Measurements from ENCODE around the gene SMAD6.

DNA sequence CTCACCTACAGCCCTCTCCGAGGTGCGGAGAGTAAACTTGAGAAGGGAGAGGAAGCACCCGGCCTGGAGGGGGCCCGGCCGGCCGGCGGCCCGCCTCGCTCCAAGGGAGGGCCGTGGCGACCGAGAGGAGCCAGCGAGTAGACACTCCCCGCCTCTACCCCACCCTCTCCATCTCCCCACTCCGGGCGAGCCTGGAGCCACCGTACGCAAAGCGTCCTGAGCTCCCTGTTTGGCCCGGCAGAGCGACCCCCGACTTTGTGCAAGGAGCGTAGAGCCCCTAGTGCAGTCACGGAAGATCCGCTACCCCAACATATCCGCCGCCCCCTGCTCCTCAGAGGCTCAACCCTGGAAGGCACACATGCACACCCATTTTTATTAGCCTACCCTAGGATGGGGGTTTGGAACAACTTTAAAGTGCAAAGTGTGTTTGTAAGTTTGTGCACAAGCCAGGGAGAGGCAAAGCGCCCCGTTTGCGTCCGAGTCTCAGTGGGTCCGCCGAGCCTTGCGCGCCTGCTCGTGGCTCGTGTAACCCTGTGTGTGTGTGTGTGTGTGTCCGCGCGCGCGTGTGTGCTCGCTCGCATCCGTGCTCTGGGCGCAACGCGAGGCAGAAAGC, 508 bp upstream of the SMAD6 start:
- TF ChIP-seq, protein P1, sequence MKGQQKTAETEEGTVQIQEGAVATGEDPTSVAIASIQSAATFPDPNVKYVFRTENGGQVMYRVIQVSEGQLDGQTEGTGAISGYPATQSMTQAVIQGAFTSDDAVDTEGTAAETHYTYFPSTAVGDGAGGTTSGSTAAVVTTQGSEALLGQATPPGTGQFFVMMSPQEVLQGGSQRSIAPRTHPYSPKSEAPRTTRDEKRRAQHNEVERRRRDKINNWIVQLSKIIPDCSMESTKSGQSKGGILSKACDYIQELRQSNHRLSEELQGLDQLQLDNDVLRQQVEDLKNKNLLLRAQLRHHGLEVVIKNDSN (IDR thresholded peaks at IDR 0.05; ENCODE audit: borderline replicate concordance, low read depth): no peak
- TF ChIP-seq, protein P2, sequence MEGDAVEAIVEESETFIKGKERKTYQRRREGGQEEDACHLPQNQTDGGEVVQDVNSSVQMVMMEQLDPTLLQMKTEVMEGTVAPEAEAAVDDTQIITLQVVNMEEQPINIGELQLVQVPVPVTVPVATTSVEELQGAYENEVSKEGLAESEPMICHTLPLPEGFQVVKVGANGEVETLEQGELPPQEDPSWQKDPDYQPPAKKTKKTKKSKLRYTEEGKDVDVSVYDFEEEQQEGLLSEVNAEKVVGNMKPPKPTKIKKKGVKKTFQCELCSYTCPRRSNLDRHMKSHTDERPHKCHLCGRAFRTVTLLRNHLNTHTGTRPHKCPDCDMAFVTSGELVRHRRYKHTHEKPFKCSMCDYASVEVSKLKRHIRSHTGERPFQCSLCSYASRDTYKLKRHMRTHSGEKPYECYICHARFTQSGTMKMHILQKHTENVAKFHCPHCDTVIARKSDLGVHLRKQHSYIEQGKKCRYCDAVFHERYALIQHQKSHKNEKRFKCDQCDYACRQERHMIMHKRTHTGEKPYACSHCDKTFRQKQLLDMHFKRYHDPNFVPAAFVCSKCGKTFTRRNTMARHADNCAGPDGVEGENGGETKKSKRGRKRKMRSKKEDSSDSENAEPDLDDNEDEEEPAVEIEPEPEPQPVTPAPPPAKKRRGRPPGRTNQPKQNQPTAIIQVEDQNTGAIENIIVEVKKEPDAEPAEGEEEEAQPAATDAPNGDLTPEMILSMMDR (IDR thresholded peaks at IDR 0.05): no peak
- no peak for TF ChIP-seq FOXM1 (IDR thresholded peaks at IDR 0.05; ENCODE audit: low read depth)

Data from SK-N-SH (cell line).